DMS 273 treated with DMSO at 0.1 percent for 48 hours (cell line): Measurements from ENCODE around the gene CIITA.
A peak's percentile ranks its signal among the peaks of the same experiment; 100 is the strongest.
"Not testable (repeated sequence)": the region's sequence is repeated elsewhere in the genome, so short reads cannot be mapped to it uniquely, and the experiment has no call there.

ENCODE experiments used
- DNase-seq: peaks from one replicate; lab custom pipeline; 2025; lab: John Stamatoyannopoulos, UW

The CIITA gene

GRCh38 chr16:10959161-10959560, 82.2 kb downstream of the CIITA start:
- DNase-seq: no peak

GRCh38 chr16:10961231-10961630, 84.2 kb downstream of the CIITA start:
- no peak for DNase-seq

- peak; percentile 29 for DNase-seq
Observed at GRCh38 chr16:10964039-10964890, 87.3 kb downstream of the CIITA start.

GRCh38 chr16:10964891-10965326, 87.9 kb downstream of the CIITA start:
- no peak for DNase-seq

GRCh38 chr16:10965440-10966061, 88.5 kb downstream of the CIITA start:
- DNase-seq: no peak

GRCh38 chr16:10966129-10966528, 89.1 kb downstream of the CIITA start:
- DNase-seq: no peak

- DNase-seq: not testable (repeated sequence)
Observed at GRCh38 chr16:10966559-10966958, 89.6 kb downstream of the CIITA start.

- no peak for DNase-seq
Observed at GRCh38 chr16:10967986-10968385, 91.0 kb downstream of the CIITA start.

- DNase-seq: no peak
Observed at GRCh38 chr16:10968498-10968897, 91.5 kb downstream of the CIITA start.

- no peak for DNase-seq
Observed at GRCh38 chr16:10969615-10970014, 92.6 kb downstream of the CIITA start.

GRCh38 chr16:10970065-10970464, 93.1 kb downstream of the CIITA start:
- no peak for DNase-seq

GRCh38 chr16:10971560-10971961, 94.6 kb downstream of the CIITA start:
- peak; percentile 55 for DNase-seq

- no peak for DNase-seq
Observed at GRCh38 chr16:10972108-10972818, 95.3 kb downstream of the CIITA start.

GRCh38 chr16:10972819-10973464, 95.9 kb downstream of the CIITA start:
- no peak for DNase-seq

GRCh38 chr16:10976634-10977033, 99.6 kb downstream of the CIITA start:
- no peak for DNase-seq

- DNase-seq: no peak
Observed at GRCh38 chr16:10978124-10978523, 101.1 kb downstream of the CIITA start.

- no peak for DNase-seq
Observed at GRCh38 chr16:10978871-10979446, 102.0 kb downstream of the CIITA start.

- no peak for DNase-seq
Observed at GRCh38 chr16:10979717-10980601, 103.0 kb downstream of the CIITA start.

GRCh38 chr16:10980813-10981212, 103.8 kb downstream of the CIITA start:
- no peak for DNase-seq

GRCh38 chr16:10981697-10982216, 104.8 kb downstream of the CIITA start:
- DNase-seq: no peak
